NOMO-1 treated with DMSO at 0.1 percent for 48 hours (cell line): Measurements from ENCODE around the gene HTR7.
"Not testable (repeated sequence)": the region's sequence is repeated elsewhere in the genome, so short reads cannot be mapped to it uniquely, and the experiment has no call there.

Experiments
- DNase-seq: peaks from one replicate; lab custom pipeline; 2025; ENCODE audit not compliant: unreplicated experiment; lab: John Stamatoyannopoulos, UW

HTR7 gene

GRCh38 chr10:90857635-90858460, at the start of gene HTR7:
HTR7 (minus strand) TSS chr10:90858039; CDS start chr10:90857671, 368 bp downstream.
- DNase-seq, result peak; percentile 36

GRCh38 chr10:90906596-90906995, 48.8 kb upstream of the HTR7 start:
- no peak for DNase-seq

GRCh38 chr10:90905925-90906324, 48.1 kb upstream of the HTR7 start:
- DNase-seq, result no peak

GRCh38 chr10:90896916-90897315, 39.1 kb upstream of the HTR7 start:
- DNase-seq, result not testable (repeated sequence)

GRCh38 chr10:90893190-90893589, 35.4 kb upstream of the HTR7 start:
- no peak for DNase-seq

GRCh38 chr10:90890347-90890746, 32.5 kb upstream of the HTR7 start:
- no peak for DNase-seq

- no peak for DNase-seq
Observed at GRCh38 chr10:90889636-90890035, 31.8 kb upstream of the HTR7 start.

GRCh38 chr10:90888387-90888786, 30.5 kb upstream of the HTR7 start:
- no peak for DNase-seq

GRCh38 chr10:90887555-90887954, 29.7 kb upstream of the HTR7 start:
- DNase-seq, result no peak

- no peak for DNase-seq
Observed at GRCh38 chr10:90885176-90885575, 27.3 kb upstream of the HTR7 start.

- DNase-seq, result no peak
Observed at GRCh38 chr10:90884431-90884830, 26.6 kb upstream of the HTR7 start.

- DNase-seq, result peak; percentile 48
Observed at GRCh38 chr10:90880059-90880719, 22.4 kb upstream of the HTR7 start.

GRCh38 chr10:90879062-90879461, 21.2 kb upstream of the HTR7 start:
- DNase-seq, result no peak

GRCh38 chr10:90872648-90873020, 14.8 kb upstream of the HTR7 start:
- no peak for DNase-seq

GRCh38 chr10:90871766-90872647, 14.2 kb upstream of the HTR7 start, which contains the start of gene RPP30:
RPP30 (plus strand) TSS chr10:90871974; CDS start chr10:90871987, 13 bp downstream.
- peak; percentile 67 for DNase-seq

- DNase-seq, result peak; percentile 62
Observed at GRCh38 chr10:90871279-90871765, 13.5 kb upstream of the HTR7 start.

GRCh38 chr10:90866050-90866598, 8.3 kb upstream of the HTR7 start:
- no peak for DNase-seq

GRCh38 chr10:90865401-90865800, 7.6 kb upstream of the HTR7 start:
- peak; percentile 4 for DNase-seq

- DNase-seq, result peak; percentile 10
Observed at GRCh38 chr10:90862908-90863514, 5.2 kb upstream of the HTR7 start.

GRCh38 chr10:90860790-90861189, 3.0 kb upstream of the HTR7 start:
- no peak for DNase-seq
